Right atrium auricular region (tissue), 2 donors: ENCODE measurements around the gene CCDC30. TPM values are rescaled to one million over a fixed set of nuclear protein-coding genes. Genes with fewer than 3 reads are reported as not detected.

Experiments
- DNase-seq: peaks from one replicate; pipeline ENCODE4 v3.0.0-alpha.2; 2019; ENCODE audit warnings: low spot score
- H3K27ac ChIP-seq, 2 donors: fragments of 200-600 bp; sonication (generic); 1 replicate in 1 of 2; 2 replicates in 1 of 2; pipeline ENCODE4 v1.5.1; 2016 to 2019
- H3K27me3 ChIP-seq, 2 donors: fragments of 200-600 bp; sonication (generic); one replicate each; pipeline versions ENCODE4 v1.5.1 to v1.6.0; 2017 to 2019
- H3K36me3 ChIP-seq: fragments of 200-600 bp; sonication (generic); one replicate; pipeline ENCODE4 v1.5.1; 2016
- H3K4me1 ChIP-seq, 2 donors: fragments of 200-600 bp; sonication (generic); one replicate each; pipeline versions ENCODE4 v1.5.1 to v1.6.0; 2017 to 2019
- H3K4me3 ChIP-seq, 2 donors: fragments of 200-600 bp; sonication (generic); 1 replicate in 1 of 2; 2 replicates in 1 of 2; pipeline ENCODE4 v1.5.1; 2017 to 2019; ENCODE audit warnings: mild to moderate bottlenecking in 1 of 2, moderate library complexity in 1 of 2
- H3K9me3 ChIP-seq, 2 donors: fragments of 200-600 bp; sonication (generic); one replicate each; pipeline ENCODE4 v1.5.1; 2019
- total RNA-seq, 2 donors: library from RNA; depleted of rRNA; stranded (reverse); fragments of >200 nt; gene quantifications; one replicate each; pipeline ENCODE4 v1.1.0, GENCODE V29; 2016
- TF ChIP-seq, protein P1 (sequence below), 2 donors: fragments of 200-600 bp; sonication (generic); IDR thresholded peaks; one replicate each; pipeline ENCODE4 v1.5.1; 2019; ENCODE audit warnings: antibody characterized with exemption in 2 of 2

CCDC30 gene
- total RNA-seq, 2 donors from 2014 or later, result 0.47 to 0.63 TPM

DNA sequence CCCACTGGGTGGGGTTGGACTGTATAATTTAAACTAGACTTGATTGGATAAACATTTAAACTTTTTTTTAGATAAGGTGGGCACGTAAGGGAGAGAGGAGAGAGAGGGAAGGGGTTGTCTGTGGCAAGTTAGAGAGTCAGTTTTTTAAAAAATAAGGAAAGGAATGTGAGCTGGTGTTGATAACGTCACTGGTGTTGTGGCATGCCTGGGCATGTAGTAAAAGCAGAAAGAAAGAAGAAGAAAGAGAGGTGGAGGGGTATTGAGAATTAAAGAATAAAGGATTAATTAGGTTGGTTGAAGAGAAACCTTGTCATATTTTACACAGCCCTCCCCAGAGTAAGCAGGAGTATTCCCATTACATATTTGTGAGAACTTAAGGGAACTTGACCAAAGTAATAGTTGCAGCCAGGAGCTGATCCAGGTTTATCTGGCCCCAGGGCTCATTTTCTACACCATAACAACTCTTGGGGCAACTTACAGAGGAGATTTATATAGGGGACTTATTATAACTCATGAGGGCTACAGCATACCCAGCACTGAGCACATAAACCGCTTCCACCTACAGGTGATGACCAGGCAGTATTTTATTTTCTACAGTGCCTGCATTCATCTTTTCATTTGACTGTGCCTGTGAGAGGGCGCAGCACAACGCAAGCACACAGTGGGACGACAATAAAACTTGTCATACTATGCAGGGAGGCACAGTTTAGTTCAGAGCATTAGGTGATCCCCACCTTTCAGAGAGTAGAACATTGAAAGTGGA, 70.2 kb downstream of the CCDC30 start:
- Histone ChIP-seq H3K27me3 (no peaks in the 10 kb centered on the region), H3K27ac (no peak overlapping the region), H3K4me3 (no peak overlapping the region), H3K9me3 (peaks cover 0 to 8% of the 10 kb centered on the region in 2 donors), H3K36me3 (peaks cover 8% of the 10 kb centered on the region), H3K4me1 (no peaks in the 10 kb centered on the region)
- TF ChIP-seq, protein P1, sequence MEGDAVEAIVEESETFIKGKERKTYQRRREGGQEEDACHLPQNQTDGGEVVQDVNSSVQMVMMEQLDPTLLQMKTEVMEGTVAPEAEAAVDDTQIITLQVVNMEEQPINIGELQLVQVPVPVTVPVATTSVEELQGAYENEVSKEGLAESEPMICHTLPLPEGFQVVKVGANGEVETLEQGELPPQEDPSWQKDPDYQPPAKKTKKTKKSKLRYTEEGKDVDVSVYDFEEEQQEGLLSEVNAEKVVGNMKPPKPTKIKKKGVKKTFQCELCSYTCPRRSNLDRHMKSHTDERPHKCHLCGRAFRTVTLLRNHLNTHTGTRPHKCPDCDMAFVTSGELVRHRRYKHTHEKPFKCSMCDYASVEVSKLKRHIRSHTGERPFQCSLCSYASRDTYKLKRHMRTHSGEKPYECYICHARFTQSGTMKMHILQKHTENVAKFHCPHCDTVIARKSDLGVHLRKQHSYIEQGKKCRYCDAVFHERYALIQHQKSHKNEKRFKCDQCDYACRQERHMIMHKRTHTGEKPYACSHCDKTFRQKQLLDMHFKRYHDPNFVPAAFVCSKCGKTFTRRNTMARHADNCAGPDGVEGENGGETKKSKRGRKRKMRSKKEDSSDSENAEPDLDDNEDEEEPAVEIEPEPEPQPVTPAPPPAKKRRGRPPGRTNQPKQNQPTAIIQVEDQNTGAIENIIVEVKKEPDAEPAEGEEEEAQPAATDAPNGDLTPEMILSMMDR (IDR thresholded peaks at IDR 0.05), result no peak
- DNase-seq, result no peak

- Histone ChIP-seq H3K9me3 (peaks cover 0 to 8% of the 10 kb centered on the region in 2 donors), H3K27ac (no peak overlapping the region), H3K4me3 (no peak overlapping the region), H3K27me3 (no peaks in the 10 kb centered on the region), H3K36me3 (peaks cover 8% of the 10 kb centered on the region), H3K4me1 (no peaks in the 10 kb centered on the region)
- TF ChIP-seq, protein P1 (IDR thresholded peaks at IDR 0.05), result no peak
- DNase-seq, result no peak
These were observed 78.0 kb downstream of the CCDC30 start for GRCh38 chr1:42541104-42541503.

GRCh38 chr1:42551180-42551579, 88.1 kb downstream of the CCDC30 start:
- DNase-seq, result no peak
- Histone ChIP-seq H3K36me3 (no peaks in the 10 kb centered on the region), H3K27me3 (no peaks in the 10 kb centered on the region), H3K27ac (no peak overlapping the region), H3K4me3 (no peak overlapping the region), H3K4me1 (no peaks in the 10 kb centered on the region), H3K9me3 (no peaks in the 10 kb centered on the region)
- TF ChIP-seq, protein P1 (IDR thresholded peaks at IDR 0.05), result no peak

DNA sequence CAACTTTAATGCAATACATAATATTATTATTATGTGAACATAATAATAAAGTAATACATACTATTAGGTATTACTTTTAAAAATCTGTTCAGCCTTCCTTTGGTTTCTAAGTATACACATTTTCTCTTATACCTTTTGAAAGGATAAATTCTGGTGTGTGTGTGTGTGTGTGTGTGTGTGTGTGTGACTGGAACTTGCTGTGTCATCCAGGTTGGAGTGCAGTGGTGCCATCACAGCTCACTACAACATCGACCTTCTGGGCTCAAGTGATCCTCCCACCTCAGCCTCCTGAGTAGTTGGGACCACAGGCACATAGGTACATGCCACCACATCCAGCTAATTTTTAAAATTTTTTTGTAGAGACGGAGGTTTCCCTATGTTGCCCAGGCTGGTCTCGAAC, 88.5 kb downstream of the CCDC30 start:
- TF ChIP-seq, protein P1 (IDR thresholded peaks at IDR 0.05), result no peak
- Histone ChIP-seq H3K36me3 (no peaks in the 10 kb centered on the region), H3K27me3 (no peaks in the 10 kb centered on the region), H3K4me3 (no peak overlapping the region), H3K4me1 (no peaks in the 10 kb centered on the region), H3K27ac (no peak overlapping the region), H3K9me3 (no peaks in the 10 kb centered on the region)
- DNase-seq, result no peak

DNA sequence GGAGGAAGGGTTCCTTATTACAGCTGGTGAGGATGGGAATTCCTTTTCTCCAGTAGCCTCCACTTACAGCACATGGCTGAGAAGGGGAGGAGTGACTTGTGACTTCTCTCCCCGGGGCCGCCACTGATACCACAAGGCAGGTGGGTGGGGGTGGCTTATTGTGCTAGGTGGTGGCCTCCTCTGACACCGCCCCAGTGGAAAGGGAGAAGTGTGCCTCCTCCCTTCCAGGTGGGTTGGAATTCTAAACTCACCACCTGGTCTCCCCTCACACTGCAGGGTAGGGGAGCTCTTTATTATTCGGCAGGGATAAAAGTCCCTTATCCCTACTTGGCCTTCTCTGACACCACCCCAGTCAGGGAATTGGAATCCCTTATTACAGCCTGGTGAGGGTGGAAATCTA, 89.5 kb downstream of the CCDC30 start:
- TF ChIP-seq, protein P1 (IDR thresholded peaks at IDR 0.05), result no peak
- H3K27ac ChIP-seq, result no peak overlapping the region
- H3K36me3 ChIP-seq, result no peaks in the 10 kb centered on the region
- DNase-seq, result no peak
- H3K4me1 ChIP-seq, result no peaks in the 10 kb centered on the region
- H3K9me3 ChIP-seq, result no peaks in the 10 kb centered on the region
- H3K27me3 ChIP-seq, result no peaks in the 10 kb centered on the region
- H3K4me3 ChIP-seq, result no peak overlapping the region
